BLaER1 (cell line): ENCODE results near the gene PAK4.

ENCODE experiments used
- H3K27ac ChIP-seq: shearing (Covaris generic); formaldehyde crosslinking; 2 replicates; pipeline ENCODE4 v1.8.1; 2022
- H3K27me3 ChIP-seq: shearing (Covaris generic); formaldehyde crosslinking; 2 replicates; pipeline ENCODE4 v1.8.1; 2022
- H3K36me3 ChIP-seq: shearing (Covaris generic); formaldehyde crosslinking; 2 replicates; pipeline ENCODE4 v1.8.1; 2022
- H3K4me1 ChIP-seq: shearing (Covaris generic); formaldehyde crosslinking; 2 replicates; pipeline ENCODE4 v1.8.1; 2022
- H3K4me2 ChIP-seq: shearing (Covaris generic); formaldehyde crosslinking; 2 replicates; pipeline ENCODE4 v1.8.1; 2022
- H3K4me3 ChIP-seq: shearing (Covaris generic); formaldehyde crosslinking; 2 replicates; pipeline ENCODE4 v1.8.1; 2022
- H3K9ac ChIP-seq: shearing (Covaris generic); formaldehyde crosslinking; 2 replicates; pipeline ENCODE4 v1.8.1; 2022
- H3K9me3 ChIP-seq: shearing (Covaris generic); formaldehyde crosslinking; 2 replicates; pipeline ENCODE4 v1.8.1; 2022
- H4K20me1 ChIP-seq: shearing (Covaris generic); formaldehyde crosslinking; 2 replicates; pipeline ENCODE4 v1.8.1; 2022
- Cebpa-rat ChIP-seq: shearing (Covaris generic); IDR thresholded peaks from 2 replicates; pipeline ENCODE4 v1.8.1; 2022

Gene PAK4

DNA sequence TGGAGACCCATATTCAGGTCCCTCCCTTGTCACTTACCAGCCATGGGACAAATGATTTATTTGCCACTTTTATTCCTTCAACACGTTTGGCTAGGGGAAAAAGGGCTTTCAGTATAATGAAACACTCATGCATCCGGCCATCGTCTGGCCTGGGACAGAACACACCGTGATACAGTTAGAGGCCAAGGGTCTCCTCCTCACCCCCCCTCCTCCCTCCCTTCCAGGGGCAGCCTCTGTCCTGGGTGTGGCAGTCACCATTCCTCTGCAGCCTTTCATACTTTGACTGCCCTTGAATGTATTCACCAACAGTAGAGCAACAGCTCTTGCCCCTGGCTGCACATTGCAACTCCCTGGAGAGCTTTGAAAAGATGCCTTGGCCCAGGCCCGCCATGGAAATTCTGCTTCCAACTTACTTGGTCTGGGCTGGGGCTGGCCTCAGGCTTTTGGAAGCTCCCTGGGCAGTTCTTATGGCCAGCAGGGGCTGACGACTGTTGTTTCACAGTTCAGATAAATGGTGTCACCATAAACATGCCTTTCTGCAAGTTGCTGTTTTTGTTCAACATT, 3.0 kb downstream of the PAK4 start:
- Histone ChIP-seq H3K4me1 (peaks cover 90% of the 10 kb centered on the region), H3K27ac (peak overlapping the region; percentile 34; the same call in 1 of the 2 replicates), H4K20me1 (peaks cover 64% of the 10 kb centered on the region), H3K27me3 (no peaks in the 10 kb centered on the region), H3K36me3 (no peaks in the 10 kb centered on the region), H3K9me3 (no peaks in the 10 kb centered on the region), H3K4me2 (peak overlapping the region; percentile 99), H3K9ac (0 out of 2 replicates have a peak overlapping the region, but pooled peaks have one; percentile 20), H3K4me3 (no peak overlapping the region)
- TF ChIP-seq Cebpa-rat = no peak

DNA sequence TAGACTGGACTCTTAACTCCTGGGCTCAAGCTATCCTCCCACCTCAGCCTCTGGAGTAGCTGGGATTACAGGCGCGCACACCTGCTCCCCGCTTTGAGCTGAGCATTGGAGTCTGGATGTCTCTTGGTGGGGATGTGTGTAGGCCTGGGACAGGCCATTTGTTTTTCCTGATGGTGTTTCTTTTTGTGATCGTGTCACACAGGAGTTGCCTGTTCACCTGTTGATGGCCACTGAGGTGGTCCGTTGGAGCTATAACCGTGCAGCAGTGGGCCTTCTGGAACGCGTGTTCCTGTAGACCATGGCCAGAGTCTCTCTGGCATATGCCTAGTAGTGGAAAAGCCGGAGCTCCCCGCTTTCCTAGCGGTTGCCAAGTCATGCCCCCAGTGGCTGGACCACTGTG, 3.5 kb downstream of the PAK4 start:
- Histone ChIP-seq H3K4me3 (no peak overlapping the region), H3K36me3 (no peaks in the 10 kb centered on the region), H4K20me1 (peaks cover 69% of the 10 kb centered on the region), H3K4me2 (peak overlapping the region; percentile 99), H3K9ac (no peak overlapping the region), H3K9me3 (no peaks in the 10 kb centered on the region), H3K27ac (no peak overlapping the region), H3K27me3 (no peaks in the 10 kb centered on the region), H3K4me1 (peaks cover 92% of the 10 kb centered on the region)
- TF ChIP-seq Cebpa-rat = no peak

DNA sequence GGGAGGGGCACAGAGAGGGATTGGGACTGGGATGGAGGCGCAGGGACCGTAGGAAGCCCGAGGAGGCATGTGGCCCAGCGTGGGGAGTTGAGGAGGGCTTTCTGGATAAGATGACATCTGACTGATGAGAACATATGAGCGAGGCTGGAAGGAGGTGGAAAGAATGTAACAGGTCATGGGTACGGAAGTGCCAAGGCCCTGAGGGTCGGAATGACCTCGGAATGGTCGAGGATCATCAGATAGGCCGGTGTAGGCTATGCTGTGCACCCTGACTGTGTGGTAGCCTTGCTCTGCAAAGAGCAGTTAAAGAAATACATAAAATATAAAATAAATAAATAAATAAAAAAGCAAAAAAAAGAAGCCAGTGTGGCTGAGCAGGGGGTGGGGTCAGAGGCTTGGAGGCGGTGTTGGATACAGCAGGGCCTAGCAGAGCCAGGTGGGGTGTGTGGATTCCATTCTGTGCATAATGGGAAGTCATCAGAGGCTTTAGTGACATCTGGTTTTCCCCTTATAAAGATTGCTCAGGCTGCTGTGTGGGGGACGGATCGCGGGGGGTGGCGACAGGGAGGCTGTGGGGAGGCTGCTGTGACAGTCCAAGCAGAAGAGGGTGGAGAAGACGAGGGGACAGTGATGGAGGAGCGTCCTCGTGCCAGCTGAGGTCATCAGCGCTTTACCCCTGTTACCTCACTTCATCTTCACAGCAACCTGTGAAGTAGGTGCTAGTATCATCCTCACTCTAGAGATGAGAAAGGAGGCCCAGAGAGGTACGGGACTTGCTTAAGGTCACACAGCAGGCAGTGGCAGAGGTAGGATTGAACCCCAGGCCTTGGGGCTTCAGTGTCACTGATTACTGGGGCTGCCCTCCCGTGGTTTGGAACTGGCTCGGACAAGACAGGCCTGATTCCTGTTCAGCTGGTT, 5.0 kb downstream of the PAK4 start:
- no peak for TF ChIP-seq Cebpa-rat
- Histone ChIP-seq H3K27me3 (no peaks in the 10 kb centered on the region), H3K9ac (peak overlapping the region; percentile 71), H3K4me2 (peak overlapping the region; percentile 84), H3K9me3 (no peaks in the 10 kb centered on the region), H4K20me1 (peaks cover 84% of the 10 kb centered on the region), H3K27ac (peak overlapping the region; percentile 74), H3K4me1 (peaks cover 90% of the 10 kb centered on the region), H3K36me3 (no peaks in the 10 kb centered on the region), H3K4me3 (peak overlapping the region; percentile 46)

DNA sequence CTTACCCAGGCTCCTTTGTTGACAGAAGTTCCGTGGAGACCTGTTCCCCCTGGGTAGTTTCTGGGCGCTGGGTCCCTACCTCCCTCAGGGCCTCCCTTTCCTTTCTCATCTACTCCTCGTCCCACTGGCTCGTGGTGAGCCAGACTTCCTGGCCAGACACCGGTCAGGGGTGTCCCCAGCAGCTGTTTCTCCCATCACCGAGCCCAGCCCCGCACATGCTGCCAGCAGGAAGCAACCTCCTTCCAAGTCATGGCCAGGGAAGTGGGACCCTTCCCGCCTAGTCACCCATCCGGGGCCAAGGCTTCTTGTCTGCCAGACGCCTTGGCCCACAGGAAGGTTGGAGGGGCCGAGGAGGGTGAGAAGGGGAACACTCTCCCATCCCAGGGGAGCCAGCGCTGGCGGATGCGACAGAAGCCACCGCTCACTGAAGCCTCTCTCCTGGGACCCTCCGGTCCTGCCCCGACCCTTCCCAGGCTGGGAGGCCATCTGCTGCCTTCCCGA, 5.7 kb downstream of the PAK4 start:
- H3K9me3 ChIP-seq = no peaks in the 10 kb centered on the region
- peak overlapping the region; percentile 74 for H3K27ac ChIP-seq
- H4K20me1 ChIP-seq = peaks cover 91% of the 10 kb centered on the region
- no peak for TF ChIP-seq Cebpa-rat
- peak overlapping the region; percentile 71 for H3K9ac ChIP-seq
- H3K4me3 ChIP-seq = peak overlapping the region; percentile 46
- no peaks in the 10 kb centered on the region for H3K27me3 ChIP-seq
- H3K4me2 ChIP-seq = peak overlapping the region; percentile 84
- H3K4me1 ChIP-seq = peaks cover 92% of the 10 kb centered on the region
- H3K36me3 ChIP-seq = no peaks in the 10 kb centered on the region

DNA sequence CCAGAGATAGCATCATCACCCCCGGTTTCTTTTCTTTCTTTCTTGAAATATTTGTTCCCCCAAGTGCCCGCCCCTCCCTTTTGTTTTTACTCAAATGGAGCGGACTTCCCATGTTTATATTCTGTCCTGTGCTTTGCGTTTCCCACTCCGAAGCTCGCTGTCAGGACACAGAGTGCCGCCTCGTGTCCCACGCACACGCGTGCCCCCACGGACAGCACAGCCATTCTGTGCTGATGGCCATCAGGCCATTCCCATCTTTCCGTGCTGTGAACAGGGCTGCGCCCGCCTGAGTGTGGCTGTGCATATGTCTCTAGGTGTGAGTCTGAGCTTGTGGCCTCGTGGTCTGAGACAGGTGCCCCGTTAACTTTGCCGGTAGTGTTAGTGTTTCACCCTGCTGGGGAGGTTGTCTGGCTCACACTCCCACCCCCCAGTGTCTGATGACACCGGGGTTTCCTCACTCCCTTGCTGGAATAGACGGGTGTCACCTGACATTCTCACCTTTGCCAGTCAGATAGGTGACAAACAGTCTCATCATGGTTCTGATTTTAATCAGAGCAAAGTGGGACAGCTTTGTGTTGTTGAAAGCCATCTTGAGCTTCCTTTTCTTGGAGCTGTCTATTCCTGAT, 6.9 kb downstream of the PAK4 start:
- H3K4me2 ChIP-seq = peak overlapping the region; percentile 84

DNA sequence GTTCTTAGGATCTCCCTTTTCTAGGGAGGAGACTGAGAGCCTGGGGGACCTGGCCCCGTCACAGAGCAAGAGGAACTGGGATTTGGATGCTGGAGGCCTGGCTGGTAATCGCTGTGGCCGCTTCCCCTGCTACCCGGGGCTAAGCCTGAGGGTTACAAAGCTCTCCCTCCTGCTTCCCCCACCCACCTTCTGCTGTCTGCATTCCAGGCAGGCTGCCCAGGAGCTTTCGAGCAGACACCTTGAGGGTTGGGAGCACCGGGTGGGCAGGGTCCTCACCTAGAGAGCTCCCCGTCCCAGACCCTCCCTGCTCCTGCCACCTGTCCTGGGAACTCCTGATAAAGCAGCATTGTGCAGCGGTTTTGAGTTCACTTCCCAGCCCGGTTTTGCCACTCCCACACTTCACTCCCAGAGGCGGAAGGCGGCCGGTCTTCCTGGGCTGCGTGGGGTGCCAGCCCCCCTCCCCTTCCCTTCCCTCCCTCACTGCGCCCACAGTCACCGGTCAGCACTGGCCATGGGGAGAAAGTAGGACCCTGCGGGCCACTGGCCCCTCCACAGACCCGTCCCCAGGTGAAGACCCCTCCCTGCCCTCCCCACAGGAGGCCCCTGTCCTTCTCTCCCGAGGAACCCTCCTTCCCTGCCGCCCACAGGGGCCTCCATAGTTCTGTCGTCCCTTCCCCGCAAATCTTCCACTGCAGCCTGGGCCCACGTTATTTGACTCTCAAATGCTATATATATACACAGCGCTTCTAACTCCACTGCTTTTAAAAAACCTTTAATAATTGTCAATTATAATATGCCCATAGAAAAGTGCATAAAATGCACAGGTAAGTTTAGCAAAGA, 8.1 kb downstream of the PAK4 start:
- H3K4me3 ChIP-seq = no peak overlapping the region
- peak overlapping the region; percentile 84 for H3K4me2 ChIP-seq
- no peaks in the 10 kb centered on the region for H3K9me3 ChIP-seq
- peaks cover 88% of the 10 kb centered on the region for H3K4me1 ChIP-seq
- no peak for TF ChIP-seq Cebpa-rat
- H4K20me1 ChIP-seq = peaks cover 92% of the 10 kb centered on the region
- no peak overlapping the region for H3K9ac ChIP-seq
- peaks cover 6% of the 10 kb centered on the region; the same call in 1 of the 2 replicates for H3K36me3 ChIP-seq
- H3K27ac ChIP-seq = peak overlapping the region; percentile 13; the same call in 1 of the 2 replicates
- H3K27me3 ChIP-seq = no peaks in the 10 kb centered on the region

More for the DNA sequence above, 6.9 kb downstream of the PAK4 start:
- no peaks in the 10 kb centered on the region for H3K27me3 ChIP-seq
- TF ChIP-seq Cebpa-rat = no peak
- peak overlapping the region; percentile 71; the same call in 1 of the 2 replicates for H3K9ac ChIP-seq
- no peaks in the 10 kb centered on the region for H3K9me3 ChIP-seq
- peaks cover 92% of the 10 kb centered on the region for H4K20me1 ChIP-seq
- H3K4me1 ChIP-seq = peaks cover 92% of the 10 kb centered on the region
- H3K36me3 ChIP-seq = 0 out of 2 replicates have a peak, but pooled peaks cover 3% of the 10 kb centered on the region
- H3K4me3 ChIP-seq = no peak overlapping the region
- H3K27ac ChIP-seq = peak overlapping the region; percentile 74

DNA sequence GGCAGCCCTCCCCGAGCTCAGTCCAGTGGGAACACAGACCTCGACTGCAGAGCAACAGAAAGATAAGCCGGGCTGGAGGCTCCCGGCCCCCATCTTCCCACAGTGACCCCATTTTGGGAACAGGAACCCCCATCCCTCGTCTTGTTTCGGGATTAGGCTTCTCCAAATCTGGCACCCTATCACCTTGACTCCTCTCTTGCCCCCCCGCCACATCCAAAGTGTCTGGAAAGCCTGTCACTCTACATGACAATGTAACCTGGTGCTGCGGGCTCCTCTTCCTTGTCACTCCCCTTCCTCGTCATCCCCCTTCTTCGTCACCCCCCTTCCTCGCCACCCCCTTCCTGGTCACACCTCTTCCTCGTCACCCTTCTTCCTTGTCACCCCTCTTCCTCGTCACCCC, 10.1 kb downstream of the PAK4 start:
- no peak for TF ChIP-seq Cebpa-rat
- Histone ChIP-seq H3K27ac (no peak overlapping the region), H3K4me1 (peaks cover 88% of the 10 kb centered on the region), H4K20me1 (peaks cover 100% of the 10 kb centered on the region), H3K9ac (no peak overlapping the region), H3K36me3 (peaks cover 12% of the 10 kb centered on the region; the same call in 1 of the 2 replicates), H3K4me3 (no peak overlapping the region), H3K27me3 (no peaks in the 10 kb centered on the region), H3K4me2 (peak overlapping the region; percentile 39; the same call in 1 of the 2 replicates), H3K9me3 (no peaks in the 10 kb centered on the region)

DNA sequence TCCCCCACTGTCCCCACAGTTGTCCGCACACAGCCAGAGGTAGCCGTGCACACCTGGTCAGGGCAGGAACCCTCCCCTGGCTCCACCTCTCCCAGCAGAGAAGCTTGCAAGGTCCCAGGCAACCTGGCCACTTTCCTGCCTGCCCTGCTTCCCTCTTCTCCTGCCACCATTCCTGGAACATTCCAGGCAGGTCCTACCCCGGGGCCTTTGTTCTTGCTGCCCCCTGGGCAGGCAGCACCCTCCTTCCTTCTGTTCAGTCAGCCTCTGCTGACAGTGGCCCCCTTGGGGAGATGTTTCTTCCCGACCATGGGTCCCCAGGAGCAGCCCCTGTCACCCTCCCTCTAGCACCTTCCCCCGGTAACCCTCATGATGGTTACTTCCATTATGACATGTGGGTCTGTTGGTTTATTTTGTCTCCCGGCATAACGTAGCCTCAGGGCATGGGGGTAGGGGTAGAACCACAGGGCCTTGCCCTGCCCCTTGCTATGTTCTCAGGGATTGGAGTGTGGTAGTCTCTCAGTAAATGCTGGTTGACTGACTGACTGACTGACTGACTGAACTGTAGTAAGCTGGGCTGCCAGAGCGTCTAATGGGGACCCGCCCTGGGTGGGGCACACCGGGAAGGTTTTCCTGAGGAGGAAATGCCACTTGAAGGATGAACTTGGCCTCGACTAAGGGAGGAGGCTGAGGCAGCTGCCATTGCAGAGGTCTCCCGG, 10.8 kb downstream of the PAK4 start:
- H3K4me2 ChIP-seq = peak overlapping the region; percentile 39
- H3K36me3 ChIP-seq = peaks cover 12% of the 10 kb centered on the region; the same call in 1 of the 2 replicates
- H3K27ac ChIP-seq = 0 out of 2 replicates have a peak overlapping the region, but pooled peaks have one; percentile 5
- TF ChIP-seq Cebpa-rat = no peak
- no peaks in the 10 kb centered on the region for H3K27me3 ChIP-seq
- peaks cover 100% of the 10 kb centered on the region for H4K20me1 ChIP-seq
- no peak overlapping the region for H3K9ac ChIP-seq
- no peaks in the 10 kb centered on the region for H3K9me3 ChIP-seq
- H3K4me3 ChIP-seq = no peak overlapping the region
- H3K4me1 ChIP-seq = peaks cover 86% of the 10 kb centered on the region
